Measurements from ENCODE around the gene LDLRAD3.

The LDLRAD3 gene

GRCh38 chr11:36229091-36229705 lies 285.3 kb downstream of the LDLRAD3 start:
- Histone ChIP-seq H3K4me3 (no peak overlapping the region), H3K27ac (peak overlapping the region in 1 of 2 donors; percentile 71)
- DNase-seq (ENCODE audit: low spot score) = no peak
- no peak for TF ChIP-seq CTCF (IDR thresholded peaks at IDR 0.05)

- TF ChIP-seq CTCF (IDR thresholded peaks at IDR 0.05) = no peak
- H3K4me3 ChIP-seq = no peak overlapping the region
These were observed 287.2 kb downstream of the LDLRAD3 start for GRCh38 chr11:36230779-36231699.

GRCh38 chr11:36233204-36233603 lies 289.3 kb downstream of the LDLRAD3 start:
- Histone ChIP-seq H3K4me3 (no peak overlapping the region), H3K27ac (no peak overlapping the region)
- no peak for DNase-seq (ENCODE audit: low spot score)
- no peak for TF ChIP-seq CTCF (IDR thresholded peaks at IDR 0.05)

More at GRCh38 chr11:36230779-36231699, 287.2 kb downstream of the LDLRAD3 start:
- DNase-seq (ENCODE audit: low spot score) = no peak
- H3K27ac ChIP-seq = peak overlapping the region in 1 of 2 donors; percentile 12

- no peak overlapping the region for H3K4me3 ChIP-seq
- DNase-seq (ENCODE audit: low spot score) = no peak
- no peak overlapping the region for H3K27ac ChIP-seq
- TF ChIP-seq CTCF (IDR thresholded peaks at IDR 0.05) = no peak
These were observed 291.0 kb downstream of the LDLRAD3 start for GRCh38 chr11:36234825-36235224.

- TF ChIP-seq CTCF (IDR thresholded peaks at IDR 0.05) = no peak
- Histone ChIP-seq H3K4me3 (no peak overlapping the region), H3K27ac (no peak overlapping the region)
- DNase-seq (ENCODE audit: low spot score) = no peak
These were observed 291.9 kb downstream of the LDLRAD3 start for GRCh38 chr11:36235750-36236149.

GRCh38 chr11:36237391-36237790 lies 293.5 kb downstream of the LDLRAD3 start:
- no peak overlapping the region for H3K27ac ChIP-seq
- DNase-seq (ENCODE audit: low spot score) = no peak
- H3K4me3 ChIP-seq = no peak overlapping the region
- TF ChIP-seq CTCF (IDR thresholded peaks at IDR 0.05) = no peak
